Measurements from ENCODE around the gene ANKRD10. TPM values are rescaled to one million over a fixed set of nuclear protein-coding genes. Genes with fewer than 3 reads are reported as not detected.

Gene ANKRD10
- total RNA-seq = 10 to 100 TPM; 39.5 to 94.4 (median 56.2) TPM

DNA sequence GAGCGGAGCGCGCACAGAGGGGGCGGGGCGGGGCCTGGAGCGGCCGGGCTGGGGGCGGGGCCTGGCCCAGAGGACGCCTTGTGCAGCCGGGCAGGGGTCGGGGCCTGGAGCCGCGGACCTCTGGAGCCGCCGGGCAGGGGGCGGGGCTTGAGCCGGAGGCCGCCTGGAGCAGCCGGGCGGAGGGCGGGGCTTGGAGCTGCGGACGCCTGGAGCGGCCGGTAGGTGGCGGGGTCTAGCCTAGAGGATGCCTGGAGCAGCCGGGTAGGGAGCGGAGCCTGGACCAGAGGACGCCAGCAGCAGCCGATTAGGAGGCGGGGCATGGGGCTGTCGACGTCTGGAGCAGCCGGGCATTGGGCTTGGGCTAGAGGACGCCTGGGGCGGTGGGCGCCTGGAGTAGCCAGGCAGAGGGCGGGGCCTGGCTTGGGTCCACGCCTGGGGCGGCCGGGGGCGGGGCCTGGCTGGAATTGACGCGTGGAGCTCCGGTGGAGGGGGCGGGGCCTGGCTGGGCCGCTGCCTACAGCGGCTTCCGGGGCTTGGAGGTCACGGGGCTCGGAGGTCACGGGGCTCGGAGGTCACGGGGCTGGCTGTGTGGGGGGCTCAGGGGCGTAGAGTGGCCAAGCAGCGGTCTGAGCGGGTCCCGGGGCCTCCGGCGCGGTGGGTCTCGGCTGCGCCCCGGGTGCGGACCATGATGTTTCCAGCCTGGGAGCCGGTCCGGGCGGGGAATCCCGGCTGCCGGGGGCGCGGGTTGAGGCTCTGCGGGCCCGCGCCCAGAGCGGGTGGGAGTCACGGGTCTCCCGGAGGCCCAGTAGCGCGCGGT lies at the start of gene ANKRD10:
Gene ANKRD10 (minus strand): TSS at position 13 of the 817 bp plus-strand sequence. CDS start 135 bp downstream, outside the sequence.
- no peak for TF ChIP-seq EP300 (IDR thresholded peaks at IDR 0.05)
- peak; percentile 56 to 96 for TF ChIP-seq CTCF (IDR thresholded peaks at IDR 0.05)
- peak in 2 of 3 donors; percentile 13 to 26 for TF ChIP-seq POLR2AphosphoS5 (IDR thresholded peaks at IDR 0.05)
- peak in 1 of 2 donors; percentile 69 for TF ChIP-seq POLR2A (IDR thresholded peaks at IDR 0.05)
- H3K4me1 ChIP-seq = peaks cover 43% of the 10 kb centered on the region
- WGBS = 0% methylated on average over 25 of the region's 81 CpGs
- no peaks in the 10 kb centered on the region for H3K27me3 ChIP-seq
- H3K36me3 ChIP-seq = peaks cover under 1% of the 10 kb centered on the region
- H3K4me3 ChIP-seq = peak within 1 kb of the TSS; percentile 77
- H3K27ac ChIP-seq = peak within 1 kb of the TSS; percentile 97
- DNase-seq (ENCODE audit: low spot score in 2 of 2) = peak; percentile 98 to 99
- no peaks in the 10 kb centered on the region for H3K9me3 ChIP-seq

DNA sequence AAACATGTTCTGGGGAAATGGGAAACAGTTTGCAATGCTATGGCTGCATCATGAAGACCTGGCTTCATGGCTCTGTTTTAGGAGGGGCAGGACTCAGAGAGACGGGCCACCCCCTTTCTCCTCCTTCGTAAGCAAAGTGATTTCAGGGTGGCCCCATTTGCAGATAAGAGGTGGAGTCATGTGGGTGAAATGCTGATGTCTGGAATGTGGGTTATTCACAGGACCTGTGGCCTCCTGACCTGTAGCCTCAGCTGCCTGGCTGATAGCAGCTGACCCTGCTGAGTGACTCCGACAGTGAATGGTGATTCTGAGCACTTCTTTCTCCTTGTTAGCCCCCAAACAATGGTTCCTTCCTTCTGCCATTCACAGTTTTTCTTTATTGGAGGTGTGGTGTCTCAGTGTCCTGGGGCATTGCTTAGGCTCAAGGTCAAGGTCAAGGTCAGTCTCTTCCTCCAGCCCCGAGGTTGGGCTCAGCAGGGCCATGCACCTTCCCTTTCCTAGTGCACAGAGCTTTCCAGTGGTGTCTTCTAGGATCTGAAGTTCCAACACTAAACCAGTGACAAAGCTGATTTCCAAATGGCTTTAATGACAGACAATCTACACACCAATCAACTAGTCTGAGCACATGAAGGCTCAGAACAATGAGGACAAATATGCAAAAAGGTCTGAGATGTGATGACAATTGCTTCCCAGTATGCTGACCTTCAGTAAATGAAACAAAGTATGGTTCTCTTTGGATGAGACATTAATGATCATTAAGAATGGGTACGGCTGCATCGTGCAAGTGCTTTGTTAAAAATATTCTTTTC lies 49.6 kb upstream of the ANKRD10 start:
- no peaks in the 10 kb centered on the region for H3K36me3 ChIP-seq
- H3K4me3 ChIP-seq = no peak overlapping the region
- H3K27me3 ChIP-seq = no peaks in the 10 kb centered on the region
- H3K9me3 ChIP-seq = peaks cover 12% of the 10 kb centered on the region
- 84% methylated on average over 6 of the region's 6 CpGs for WGBS
- peaks cover 4% of the 10 kb centered on the region for H3K4me1 ChIP-seq
- peak overlapping the region; percentile 67 for H3K27ac ChIP-seq
- DNase-seq (ENCODE audit: low spot score in 2 of 2) = no peak
- TF ChIP-seq POLR2AphosphoS5 (IDR thresholded peaks at IDR 0.05) (no peak), POLR2A (IDR thresholded peaks at IDR 0.05) (no peak), EP300 (IDR thresholded peaks at IDR 0.05) (no peak), CTCF (IDR thresholded peaks at IDR 0.05) (no peak)

GRCh38 chr13:110963554-110963970 lies 48.7 kb upstream of the ANKRD10 start:
- Histone ChIP-seq H3K9me3 (peaks cover 12% of the 10 kb centered on the region), H3K4me1 (peaks cover 4% of the 10 kb centered on the region), H3K27me3 (no peaks in the 10 kb centered on the region), H3K4me3 (no peak overlapping the region), H3K36me3 (no peaks in the 10 kb centered on the region), H3K27ac (no peak overlapping the region)
- 84% methylated on average over 3 of the region's 3 CpGs for WGBS
- no peak for DNase-seq (ENCODE audit: low spot score in 2 of 2)
- TF ChIP-seq POLR2A (IDR thresholded peaks at IDR 0.05) = no peak
- TF ChIP-seq EP300 (IDR thresholded peaks at IDR 0.05) = no peak
- no peak for TF ChIP-seq CTCF (IDR thresholded peaks at IDR 0.05)
- no peak for TF ChIP-seq POLR2AphosphoS5 (IDR thresholded peaks at IDR 0.05)

- WGBS = 94% methylated on average over 1 of the region's 1 CpG
- Histone ChIP-seq H3K36me3 (no peaks in the 10 kb centered on the region), H3K27ac (no peak overlapping the region), H3K4me3 (no peak overlapping the region), H3K27me3 (no peaks in the 10 kb centered on the region), H3K4me1 (peaks cover 4% of the 10 kb centered on the region), H3K9me3 (peaks cover 12% of the 10 kb centered on the region)
- no peak for DNase-seq (ENCODE audit: low spot score in 2 of 2)
- no peak for TF ChIP-seq POLR2AphosphoS5 (IDR thresholded peaks at IDR 0.05)
- TF ChIP-seq POLR2A (IDR thresholded peaks at IDR 0.05) = no peak
- no peak for TF ChIP-seq EP300 (IDR thresholded peaks at IDR 0.05)
- no peak for TF ChIP-seq CTCF (IDR thresholded peaks at IDR 0.05)
Observed at GRCh38 chr13:110961959-110962358, 47.1 kb upstream of the ANKRD10 start.

GRCh38 chr13:110960204-110960603 lies 45.3 kb upstream of the ANKRD10 start:
- Histone ChIP-seq H3K36me3 (no peaks in the 10 kb centered on the region), H3K27me3 (no peaks in the 10 kb centered on the region), H3K4me3 (no peak overlapping the region), H3K27ac (no peak overlapping the region), H3K9me3 (peaks cover 4% of the 10 kb centered on the region), H3K4me1 (peaks cover 7% of the 10 kb centered on the region)
- no peak for DNase-seq (ENCODE audit: low spot score in 2 of 2)
- 83% methylated on average over 2 of the region's 2 CpGs for WGBS
- no peak for TF ChIP-seq EP300 (IDR thresholded peaks at IDR 0.05)
- no peak for TF ChIP-seq POLR2A (IDR thresholded peaks at IDR 0.05)
- no peak for TF ChIP-seq POLR2AphosphoS5 (IDR thresholded peaks at IDR 0.05)
- no peak for TF ChIP-seq CTCF (IDR thresholded peaks at IDR 0.05)
